ENCODE results near the gene SEMA3A.

DNA sequence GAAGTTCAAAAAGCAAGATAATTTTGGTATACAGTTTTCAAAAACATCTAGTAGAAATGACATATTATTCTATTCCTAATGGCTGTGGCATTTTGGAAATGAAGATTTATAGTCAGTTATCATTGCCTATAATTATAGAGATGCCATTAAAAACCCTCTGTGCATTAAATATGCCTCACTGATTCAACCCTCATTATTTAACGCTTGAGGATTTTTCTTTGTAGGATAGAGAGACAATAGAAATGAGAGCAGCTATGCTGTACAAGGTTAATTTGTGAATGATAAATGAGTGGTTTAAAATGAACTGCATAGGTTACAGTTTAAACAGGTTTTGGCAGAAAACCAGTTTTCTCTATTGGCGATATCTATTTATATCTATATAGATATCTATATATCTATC, 32.2 kb upstream of the SEMA3A start:
- TF ChIP-seq, protein P1, sequence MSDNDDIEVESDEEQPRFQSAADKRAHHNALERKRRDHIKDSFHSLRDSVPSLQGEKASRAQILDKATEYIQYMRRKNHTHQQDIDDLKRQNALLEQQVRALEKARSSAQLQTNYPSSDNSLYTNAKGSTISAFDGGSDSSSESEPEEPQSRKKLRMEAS (IDR thresholded peaks at IDR 0.05) = no peak
- TF ChIP-seq YY1 (IDR thresholded peaks at IDR 0.05) (no peak), JUND (IDR thresholded peaks at IDR 0.05) (no peak), TAF1 (conservative IDR thresholded peaks at IDR 0.05) (no peak)
- TF ChIP-seq, protein P2, sequence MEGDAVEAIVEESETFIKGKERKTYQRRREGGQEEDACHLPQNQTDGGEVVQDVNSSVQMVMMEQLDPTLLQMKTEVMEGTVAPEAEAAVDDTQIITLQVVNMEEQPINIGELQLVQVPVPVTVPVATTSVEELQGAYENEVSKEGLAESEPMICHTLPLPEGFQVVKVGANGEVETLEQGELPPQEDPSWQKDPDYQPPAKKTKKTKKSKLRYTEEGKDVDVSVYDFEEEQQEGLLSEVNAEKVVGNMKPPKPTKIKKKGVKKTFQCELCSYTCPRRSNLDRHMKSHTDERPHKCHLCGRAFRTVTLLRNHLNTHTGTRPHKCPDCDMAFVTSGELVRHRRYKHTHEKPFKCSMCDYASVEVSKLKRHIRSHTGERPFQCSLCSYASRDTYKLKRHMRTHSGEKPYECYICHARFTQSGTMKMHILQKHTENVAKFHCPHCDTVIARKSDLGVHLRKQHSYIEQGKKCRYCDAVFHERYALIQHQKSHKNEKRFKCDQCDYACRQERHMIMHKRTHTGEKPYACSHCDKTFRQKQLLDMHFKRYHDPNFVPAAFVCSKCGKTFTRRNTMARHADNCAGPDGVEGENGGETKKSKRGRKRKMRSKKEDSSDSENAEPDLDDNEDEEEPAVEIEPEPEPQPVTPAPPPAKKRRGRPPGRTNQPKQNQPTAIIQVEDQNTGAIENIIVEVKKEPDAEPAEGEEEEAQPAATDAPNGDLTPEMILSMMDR (IDR thresholded peaks at IDR 0.05; ENCODE audit: low read depth, low read length, missing input control) = no peak

Measured in liver (tissue), 3 donors.